OCI-LY3 (cell line): ENCODE results near the gene SMAD4.

ENCODE experiments used
- CTCF ChIP-seq: fragments of 200-600, 300-600 bp; sonication (generic); IDR thresholded peaks from 2 replicates; pipeline ENCODE4 v1.5.1; 2014; ENCODE audit warnings: antibody characterized with exemption, low read length, low read depth
- EZH2phosphoT487 ChIP-seq: fragments of 200-600 bp; shearing (Covaris generic); IDR thresholded peaks from 2 replicates; pipeline ENCODE4 v1.6.1; 2018; ENCODE audit warnings: antibody characterized with exemption, mixed run types, low read depth

GRCh38 chr18:51025512-51025911 is 4.5 kb upstream of the SMAD4 start:
- TF ChIP-seq CTCF (no peak), EZH2phosphoT487 (no peak)
